Breast epithelium (tissue), 4 donors: Measurements from ENCODE around the gene RHNO1. TPM values are rescaled to one million over a fixed set of nuclear protein-coding genes. Genes with fewer than 3 reads are reported as not detected.

Source experiments
- DNase-seq, 2 donors: peaks; one replicate each; pipeline ENCODE4 v3.0.0-alpha.2; 2019; ENCODE audit warnings: low spot score in 2 of 2
- H3K27ac ChIP-seq, 2 donors: fragments of 200-600 bp; sonication (generic) in 1 of 2; one replicate each; pipeline ENCODE4 v1.5.1; 2016 to 2019; ENCODE audit warnings: mild to moderate bottlenecking in 1 of 2
- H3K27me3 ChIP-seq, 2 donors: fragments of 200-600 bp; sonication (generic) in 1 of 2; one replicate each; pipeline versions ENCODE4 v1.5.1 to v1.6.0; 2017 to 2019; ENCODE audit warnings: control low read depth in 1 of 2, mild to moderate bottlenecking in 1 of 2
- H3K36me3 ChIP-seq: fragments of 200-600 bp; one replicate; pipeline ENCODE4 v1.5.1; 2019
- H3K4me1 ChIP-seq, 2 donors: fragments of 200-600 bp; sonication (generic); one replicate each; pipeline ENCODE4 v1.5.1; 2016 to 2019; ENCODE audit warnings: control low read depth in 1 of 2
- H3K4me3 ChIP-seq, 3 donors: fragments of 200-600 bp; sonication (generic); 1 replicate in 2 of 3; 2 replicates in 1 of 3; pipeline ENCODE4 v1.5.1; 2016 to 2019; ENCODE audit warnings: mild to moderate bottlenecking in 3 of 3, moderate library complexity in 2 of 3
- H3K9me3 ChIP-seq, 2 donors: fragments of 200-600 bp; sonication (generic) in 1 of 2; one replicate each; pipeline ENCODE4 v1.5.1; 2016 to 2019; ENCODE audit warnings: control low read depth in 1 of 2
- CTCF ChIP-seq, 3 donors: fragments of 450-650 bp; IDR thresholded peaks; one replicate each; pipeline ENCODE4 v1.5.1; 2016 to 2017; ENCODE audit warnings: antibody characterized with exemption in 3 of 3, mild to moderate bottlenecking in 3 of 3, moderate library complexity in 3 of 3
- POLR2A ChIP-seq: fragments of 450-650 bp; IDR thresholded peaks from one replicate; pipeline ENCODE4 v1.6.1; 2016; ENCODE audit warnings: antibody characterized with exemption, mild to moderate bottlenecking, moderate library complexity
- POLR2AphosphoS5 ChIP-seq, 3 donors: sonication (generic); formaldehyde crosslinking; IDR thresholded peaks; one replicate each; pipeline ENCODE4 v1.6.1; 2017; ENCODE audit warnings: antibody characterized with exemption in 3 of 3
- intact Hi-C: fragments of 100-400 bp; cut with DNase I; formaldehyde crosslinking; loops from one replicate; pipeline ENCODE4 v1.15.1; 2023; ENCODE audit warnings: low total_unique reads
- total RNA-seq, 3 donors: library from RNA; depleted of rRNA; stranded (reverse); fragments of >200 nt; gene quantifications; one replicate each; pipeline ENCODE4 v1.1.0, GENCODE V29; 2016

The RHNO1 gene
- total RNA-seq, 3 donors from 2014 or later = 4.3 to 18.4 (median 15.7) TPM

DNA sequence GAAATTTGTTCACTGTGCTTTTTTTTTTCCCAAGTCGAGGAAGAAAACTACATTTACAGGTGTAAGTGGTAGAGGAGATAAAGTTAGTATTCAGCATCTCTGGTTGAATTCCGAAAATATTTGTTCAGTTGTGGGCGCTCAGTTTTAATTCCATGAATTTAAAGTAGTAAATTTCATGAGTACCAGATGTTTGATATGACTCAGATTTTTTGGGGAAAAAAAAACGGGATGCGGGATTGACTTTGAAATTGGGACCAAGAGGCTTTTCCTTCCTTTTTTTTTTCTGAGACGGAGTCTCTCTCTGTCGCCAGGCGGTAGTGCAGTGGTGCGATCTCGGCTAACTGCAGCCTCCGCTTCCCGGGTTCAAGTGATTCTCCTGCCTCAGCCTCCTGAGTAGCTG is 15.2 kb downstream of the RHNO1 start:
- Histone ChIP-seq H3K4me1 (no peaks in the 10 kb centered on the region), H3K27me3 (no peaks in the 10 kb centered on the region), H3K4me3 (peak overlapping the region; percentile 93 to 95 (median 95)), H3K36me3 (no peaks in the 10 kb centered on the region), H3K9me3 (no peaks in the 10 kb centered on the region), H3K27ac (peak overlapping the region; percentile 52)
- intact Hi-C loops = no loop called here
- DNase-seq = no peak
- TF ChIP-seq POLR2AphosphoS5 (IDR thresholded peaks at IDR 0.05) = no peak
- TF ChIP-seq POLR2A = no peak

GRCh38 chr12:2893007-2893406 is 16.0 kb downstream of the RHNO1 start:
- H3K9me3 ChIP-seq = no peaks in the 10 kb centered on the region
- intact Hi-C loops = no loop called here
- H3K4me1 ChIP-seq = no peaks in the 10 kb centered on the region
- peak overlapping the region in 2 of 3 donors; percentile 9 to 93 for H3K4me3 ChIP-seq
- H3K36me3 ChIP-seq = no peaks in the 10 kb centered on the region
- H3K27ac ChIP-seq = peak overlapping the region; percentile 52
- DNase-seq = no peak
- peak in 1 of 3 donors; percentile 46 for TF ChIP-seq POLR2AphosphoS5 (IDR thresholded peaks at IDR 0.05)
- TF ChIP-seq POLR2A = no peak
- no peaks in the 10 kb centered on the region for H3K27me3 ChIP-seq

DNA sequence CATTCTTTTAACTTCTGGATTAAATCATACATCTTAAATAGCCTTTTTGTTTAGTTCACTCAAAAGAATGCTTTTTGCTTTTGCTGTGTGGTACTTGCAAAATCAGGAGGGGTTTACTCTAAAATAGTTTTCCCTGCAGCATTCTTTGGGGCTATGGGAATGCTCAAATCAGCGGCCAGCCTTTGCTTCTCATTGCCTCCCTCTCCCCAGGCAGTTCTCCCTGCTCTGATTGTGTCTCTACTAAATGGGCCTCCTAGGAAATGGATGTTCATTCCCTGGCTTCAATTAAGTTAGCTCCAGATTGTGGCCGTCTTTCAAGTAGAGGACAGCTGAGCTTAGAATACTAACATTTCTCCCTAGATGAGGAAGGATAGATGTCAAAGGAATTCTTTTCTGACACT is 18.0 kb downstream of the RHNO1 start:
- DNase-seq = no peak
- no peak for TF ChIP-seq CTCF (IDR thresholded peaks at IDR 0.05)
- TF ChIP-seq POLR2AphosphoS5 (IDR thresholded peaks at IDR 0.05) = no peak
- no peak for TF ChIP-seq POLR2A
- Histone ChIP-seq H3K36me3 (no peaks in the 10 kb centered on the region), H3K4me1 (no peaks in the 10 kb centered on the region), H3K27ac (no peak overlapping the region), H3K9me3 (no peaks in the 10 kb centered on the region), H3K27me3 (no peaks in the 10 kb centered on the region), H3K4me3 (no peak overlapping the region)
- intact Hi-C loops = no loop called here

DNA sequence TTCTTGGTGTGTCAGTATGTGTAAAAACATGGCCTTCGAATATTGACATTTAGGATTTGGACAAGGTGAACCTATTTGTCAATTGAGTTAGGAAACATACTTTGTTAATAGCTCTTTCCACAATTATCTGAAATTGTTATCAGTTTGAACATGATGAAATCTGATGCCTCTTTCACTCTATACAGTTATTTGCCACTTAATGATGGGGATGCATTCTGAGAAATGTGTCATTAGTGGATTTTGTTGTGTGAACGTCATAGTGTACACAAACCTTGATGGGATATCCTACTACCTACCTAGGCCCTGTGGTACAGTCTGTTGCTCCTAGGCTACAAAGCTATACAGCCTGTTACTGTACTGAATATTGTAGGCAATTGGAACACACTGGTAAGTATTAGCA is 18.5 kb downstream of the RHNO1 start:
- no peak overlapping the region for H3K4me3 ChIP-seq
- H3K9me3 ChIP-seq = no peaks in the 10 kb centered on the region
- no peaks in the 10 kb centered on the region for H3K27me3 ChIP-seq
- no peaks in the 10 kb centered on the region for H3K4me1 ChIP-seq
- TF ChIP-seq POLR2A = no peak
- TF ChIP-seq CTCF (IDR thresholded peaks at IDR 0.05) = no peak
- no peak for TF ChIP-seq POLR2AphosphoS5 (IDR thresholded peaks at IDR 0.05)
- no peaks in the 10 kb centered on the region for H3K36me3 ChIP-seq
- H3K27ac ChIP-seq = no peak overlapping the region
- no peak for DNase-seq
- intact Hi-C loops = no loop called here

DNA sequence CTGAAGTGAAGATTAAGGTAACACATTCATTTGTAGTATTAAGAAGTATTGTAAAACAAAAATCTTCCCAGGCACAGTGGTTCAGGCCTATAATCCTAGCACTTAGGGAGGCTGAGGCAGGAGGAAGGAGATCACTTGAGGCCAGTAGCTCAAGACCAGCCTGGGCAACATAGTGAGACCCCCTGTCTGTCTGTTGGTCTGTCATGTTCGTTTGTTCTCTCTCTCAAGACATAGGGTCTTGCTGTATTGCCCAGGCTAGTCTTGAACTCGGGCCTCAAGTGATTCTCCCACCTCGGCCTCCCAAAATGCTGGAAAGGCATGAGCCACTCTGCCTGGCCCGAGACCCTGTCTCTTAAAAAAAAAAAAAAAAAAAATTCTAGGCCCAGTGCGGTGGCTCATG is 20.4 kb downstream of the RHNO1 start:
- Histone ChIP-seq H3K4me1 (no peaks in the 10 kb centered on the region), H3K4me3 (no peak overlapping the region), H3K36me3 (no peaks in the 10 kb centered on the region), H3K9me3 (no peaks in the 10 kb centered on the region), H3K27ac (no peak overlapping the region), H3K27me3 (no peaks in the 10 kb centered on the region)
- intact Hi-C loops = no loop called here
- TF ChIP-seq POLR2A (no peak), CTCF (IDR thresholded peaks at IDR 0.05) (no peak), POLR2AphosphoS5 (IDR thresholded peaks at IDR 0.05) (no peak)
- no peak for DNase-seq

DNA sequence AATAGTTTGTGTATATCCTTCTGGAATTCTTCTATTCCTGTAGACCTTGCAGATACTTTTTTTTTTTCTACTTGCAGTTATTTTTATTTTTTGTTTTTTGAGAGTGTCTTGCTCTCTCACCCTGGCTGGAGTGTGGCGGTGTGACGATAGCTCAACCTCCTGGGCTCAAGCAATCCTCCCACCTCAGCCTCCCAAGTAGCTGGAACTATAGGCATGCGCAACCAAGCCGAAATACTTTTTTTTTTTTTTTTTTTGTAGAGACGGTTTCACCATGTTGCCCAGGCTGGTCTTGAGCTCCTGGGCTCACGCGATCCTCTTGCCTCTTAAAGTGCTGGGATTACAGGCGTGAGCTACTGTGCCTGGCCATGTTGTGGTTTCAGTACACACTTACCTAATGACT is 23.6 kb downstream of the RHNO1 start:
- H3K27me3 ChIP-seq = no peaks in the 10 kb centered on the region
- no peaks in the 10 kb centered on the region for H3K36me3 ChIP-seq
- intact Hi-C loops = no loop called here
- no peaks in the 10 kb centered on the region for H3K4me1 ChIP-seq
- H3K4me3 ChIP-seq = no peak overlapping the region
- no peak overlapping the region for H3K27ac ChIP-seq
- H3K9me3 ChIP-seq = no peaks in the 10 kb centered on the region
- no peak for DNase-seq
- TF ChIP-seq POLR2AphosphoS5 (IDR thresholded peaks at IDR 0.05) (no peak), CTCF (IDR thresholded peaks at IDR 0.05) (no peak), POLR2A (no peak)
